Left forelimb (tissue), 1 donor: Measurements from ENCODE around the gene SIL1.

Experiments used
- DNase-seq: peaks from one replicate; pipeline ENCODE4 v3.0.0-alpha.2; 2018; ENCODE audit warnings: low spot score

Gene SIL1

GRCh38 chr5:139138809-139139208 is 59.4 kb downstream of the SIL1 start:
- no peak for DNase-seq

GRCh38 chr5:139138109-139138508 is 60.1 kb downstream of the SIL1 start:
- DNase-seq, result no peak

DNA sequence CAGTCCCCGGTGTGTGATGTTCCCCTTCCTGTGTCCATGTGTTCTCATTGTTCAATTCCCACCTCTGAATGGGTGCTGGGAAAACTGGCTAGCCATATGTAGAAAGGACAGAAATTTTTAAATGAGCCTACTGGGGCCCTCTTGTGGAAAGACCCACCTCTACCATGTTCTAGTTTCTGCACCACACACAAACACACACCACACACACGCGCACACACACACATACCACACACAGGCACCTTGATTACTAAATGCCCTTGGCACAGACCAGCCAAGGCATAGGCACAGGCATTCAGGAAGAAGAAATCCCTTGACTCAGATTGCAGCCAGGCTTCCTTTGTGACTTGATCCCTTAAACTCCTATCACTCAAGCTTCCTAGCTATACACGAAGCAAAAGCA is 60.5 kb downstream of the SIL1 start:
- DNase-seq, result no peak

GRCh38 chr5:139134906-139135305 is 63.3 kb downstream of the SIL1 start:
- no peak for DNase-seq

DNA sequence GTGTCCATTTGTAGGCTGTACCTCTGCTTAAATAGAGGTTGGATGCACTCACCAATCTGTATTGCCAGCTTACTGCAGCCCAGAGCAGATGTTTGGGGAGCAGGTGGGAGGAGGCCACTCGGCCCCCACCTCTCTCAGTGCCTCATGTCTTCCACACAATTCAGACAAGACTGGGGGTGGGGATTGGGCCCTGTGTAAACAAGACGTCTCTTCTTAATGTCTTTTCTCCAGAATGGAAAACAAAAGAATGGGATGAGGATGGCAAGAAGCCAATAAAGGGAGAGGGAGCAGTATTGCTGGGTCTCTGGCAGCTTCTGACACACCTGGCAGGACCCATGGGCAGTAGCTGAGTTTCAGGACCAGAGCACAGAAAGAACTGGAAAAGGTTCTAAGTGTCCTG is 64.9 kb downstream of the SIL1 start:
- DNase-seq, result no peak

DNA sequence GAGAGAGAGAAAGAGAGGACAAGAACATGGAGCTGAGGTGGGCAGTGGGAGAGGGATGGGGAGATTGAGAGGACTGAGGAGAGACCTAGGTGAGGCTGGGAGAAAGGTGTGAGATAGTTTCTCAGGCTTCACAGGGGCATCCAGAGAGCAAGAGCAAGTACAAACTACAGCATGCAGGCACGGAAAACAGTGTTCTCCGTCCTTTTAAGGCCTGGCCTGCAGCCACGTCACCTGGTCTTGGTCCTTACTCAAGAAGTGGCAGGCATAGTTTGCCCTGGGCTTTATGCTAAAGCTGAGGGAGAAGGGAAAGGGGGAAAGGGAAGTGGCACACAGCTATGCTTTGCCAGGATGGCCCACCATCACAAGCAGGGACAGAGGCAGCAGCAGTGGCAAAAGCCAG is 65.7 kb downstream of the SIL1 start:
- DNase-seq, result no peak

DNA sequence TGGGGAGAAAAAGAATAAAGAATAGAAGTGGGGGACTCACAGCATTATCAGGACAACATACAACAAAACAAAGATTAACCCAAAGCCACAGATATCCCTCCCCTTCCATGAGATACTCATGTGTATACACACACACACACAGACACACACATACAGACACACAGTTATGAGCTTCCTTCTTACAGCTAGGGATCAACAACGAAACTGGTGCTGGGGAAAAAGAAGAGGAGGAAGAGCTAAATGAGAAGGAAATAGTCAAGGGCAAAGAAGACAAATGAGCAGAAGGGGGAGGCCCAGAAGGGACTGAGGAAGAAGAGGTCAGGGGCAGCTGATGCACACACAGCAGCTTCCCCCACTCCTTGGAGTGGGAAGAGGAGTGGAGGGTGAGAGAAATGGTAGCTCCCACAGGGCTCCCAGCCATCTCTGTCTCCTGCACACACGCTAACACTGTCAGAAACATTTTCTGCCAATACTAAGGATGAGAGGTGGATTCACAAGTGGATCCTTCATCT is 66.2 kb downstream of the SIL1 start:
- DNase-seq, result no peak

- no peak for DNase-seq
These were observed 66.7 kb downstream of the SIL1 start for GRCh38 chr5:139131465-139131864.

DNA sequence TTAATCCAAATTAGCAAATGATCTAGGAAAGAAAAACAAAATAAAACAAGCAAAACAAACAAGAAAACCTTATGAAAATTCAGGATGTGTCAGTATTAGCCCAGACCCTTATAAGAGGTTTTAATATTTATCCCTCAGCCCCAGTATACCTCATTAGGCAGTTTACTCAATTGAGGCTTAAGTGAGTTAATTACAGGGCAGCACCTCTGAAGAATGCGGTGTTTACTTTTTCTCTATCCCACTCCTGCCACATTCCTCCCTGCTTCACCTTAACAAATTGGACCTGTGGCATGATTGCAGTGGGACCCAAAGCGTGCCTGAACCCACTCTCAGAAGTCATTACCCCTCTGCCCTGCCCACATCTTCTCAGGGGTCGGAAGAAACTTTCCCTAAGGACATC is 67.1 kb downstream of the SIL1 start:
- DNase-seq, result no peak

GRCh38 chr5:139130214-139130613 is 68.0 kb downstream of the SIL1 start:
- no peak for DNase-seq

DNA sequence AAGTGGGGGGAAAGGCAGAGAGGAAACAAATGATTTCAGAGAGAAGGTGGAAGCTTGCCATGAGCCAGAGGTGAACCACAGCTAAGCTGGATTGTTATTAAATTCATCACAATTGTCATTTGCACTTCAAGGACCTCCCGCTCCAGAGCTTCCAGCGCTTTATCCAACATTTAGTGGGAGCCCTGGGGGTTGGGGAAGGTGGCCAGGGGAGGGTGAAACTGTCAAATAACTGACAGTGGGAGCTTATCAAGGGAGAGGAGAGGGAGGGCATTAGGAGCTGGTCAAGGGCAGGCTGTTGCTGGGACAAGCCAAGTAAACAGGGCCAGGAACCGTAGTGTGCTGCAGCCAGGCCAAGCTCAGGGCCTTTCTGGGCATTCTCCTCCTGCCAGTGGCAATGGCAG is 71.5 kb downstream of the SIL1 start:
- DNase-seq, result peak; percentile 50

DNA sequence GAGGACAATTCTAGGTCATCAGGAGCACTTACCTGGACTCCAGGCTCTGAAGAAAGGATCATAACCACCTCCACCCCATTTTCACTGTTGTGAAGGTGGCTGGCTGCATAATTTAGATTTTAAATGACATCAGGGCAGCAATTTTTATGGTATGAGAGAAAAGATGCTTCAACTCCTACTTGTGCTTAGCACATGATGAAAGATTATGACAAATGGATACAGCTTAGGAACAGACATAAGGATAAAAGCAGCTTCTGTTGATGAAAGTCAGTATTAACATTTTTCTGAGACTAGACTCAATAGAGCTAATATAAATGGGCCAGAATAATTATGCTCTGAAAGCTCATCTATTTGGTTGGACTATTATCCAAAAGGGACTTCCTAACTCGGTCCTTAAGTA is 72.2 kb downstream of the SIL1 start:
- DNase-seq, result no peak

- DNase-seq, result peak; percentile 34
These were observed 73.2 kb downstream of the SIL1 start for GRCh38 chr5:139124774-139125520.

DNA sequence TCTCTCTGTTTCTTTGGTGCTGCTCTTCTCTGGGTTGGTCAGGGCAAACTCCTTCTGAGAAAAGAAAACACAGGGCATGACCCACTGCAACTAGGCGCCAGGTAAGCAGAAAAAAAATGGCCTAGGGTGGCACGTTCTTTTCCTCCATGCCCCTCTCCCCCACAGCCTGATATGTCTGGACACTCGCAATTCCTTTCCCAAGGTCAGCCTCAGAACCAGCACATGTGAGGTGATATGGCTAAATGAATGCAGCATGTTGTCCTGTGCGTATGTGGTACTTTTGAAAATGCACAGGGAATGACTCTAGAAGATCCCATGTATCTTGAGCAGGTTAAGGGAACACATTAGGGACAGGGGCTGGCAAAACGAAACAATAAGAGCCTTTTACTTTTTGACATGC is 77.0 kb downstream of the SIL1 start:
- DNase-seq, result peak; percentile 15

DNA sequence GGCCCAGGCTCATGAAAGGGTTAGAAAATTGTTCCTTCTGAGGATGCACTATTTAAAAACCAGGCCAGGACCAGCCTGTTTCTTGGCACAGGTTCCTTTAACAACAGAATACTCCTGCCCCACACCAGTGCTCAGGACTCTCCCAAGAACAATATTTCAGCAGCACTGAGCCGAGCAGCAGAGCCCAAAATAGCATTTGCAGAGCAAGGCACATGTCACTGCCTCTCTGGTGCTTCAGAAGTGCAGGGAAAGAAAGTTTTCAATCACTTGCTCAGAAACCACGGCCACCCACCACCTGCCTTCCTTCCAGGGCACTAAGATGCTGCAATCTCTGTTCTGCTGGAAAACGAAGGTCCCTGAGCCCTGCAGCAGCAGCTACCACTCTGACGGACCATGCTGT is 77.6 kb downstream of the SIL1 start:
- peak; percentile 26 for DNase-seq

- no peak for DNase-seq
These were observed 79.4 kb downstream of the SIL1 start for GRCh38 chr5:139118804-139119203.

DNA sequence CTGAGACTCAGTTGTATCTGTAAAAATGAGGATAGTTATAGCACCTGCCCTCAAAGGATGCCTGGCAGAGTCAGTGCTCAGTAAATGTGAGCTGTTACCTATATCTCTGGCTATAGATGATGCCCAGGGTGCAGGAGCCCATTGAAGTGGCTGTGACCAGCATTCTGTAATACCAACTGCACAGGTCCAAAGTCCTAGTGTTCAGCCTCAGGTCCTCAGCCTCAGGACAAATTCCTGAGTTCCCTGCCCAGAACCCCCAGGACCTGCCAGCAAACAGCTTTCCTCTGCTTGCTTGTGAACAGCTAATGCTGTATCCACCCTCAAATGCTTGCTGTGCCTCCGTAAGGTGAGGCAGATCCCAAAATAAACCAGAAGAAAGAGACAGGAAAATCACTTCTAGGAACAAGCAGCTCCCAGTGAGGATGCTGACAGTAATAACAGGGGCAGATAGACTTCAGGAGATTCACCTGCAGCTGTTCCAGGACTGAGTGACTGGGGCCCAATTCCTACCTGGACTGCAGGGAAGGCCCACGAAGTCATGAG is 80.8 kb downstream of the SIL1 start:
- peak; percentile 26 for DNase-seq

GRCh38 chr5:139116100-139116655 is 82.0 kb downstream of the SIL1 start:
- DNase-seq, result peak; percentile 33

DNA sequence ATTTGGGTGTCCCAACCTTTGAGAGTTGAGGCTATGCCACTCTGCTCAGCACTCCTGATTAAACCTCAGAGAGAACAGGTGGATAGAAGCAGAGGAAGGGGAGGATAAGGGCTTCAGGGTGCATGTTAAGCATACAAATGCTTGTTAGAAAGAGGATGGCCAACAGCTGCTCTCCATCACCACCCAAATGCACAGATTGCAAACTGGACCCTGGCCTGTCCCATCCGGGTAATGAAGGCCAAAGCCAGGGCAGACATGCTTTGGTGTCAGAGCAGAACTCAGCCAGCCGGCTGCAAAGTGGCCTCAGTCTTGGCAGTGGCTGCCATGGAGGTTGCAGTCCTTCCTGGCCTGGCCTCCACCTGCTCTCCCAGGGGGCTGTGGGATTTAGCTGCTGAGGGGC is 84.3 kb downstream of the SIL1 start:
- peak; percentile 28 for DNase-seq

DNA sequence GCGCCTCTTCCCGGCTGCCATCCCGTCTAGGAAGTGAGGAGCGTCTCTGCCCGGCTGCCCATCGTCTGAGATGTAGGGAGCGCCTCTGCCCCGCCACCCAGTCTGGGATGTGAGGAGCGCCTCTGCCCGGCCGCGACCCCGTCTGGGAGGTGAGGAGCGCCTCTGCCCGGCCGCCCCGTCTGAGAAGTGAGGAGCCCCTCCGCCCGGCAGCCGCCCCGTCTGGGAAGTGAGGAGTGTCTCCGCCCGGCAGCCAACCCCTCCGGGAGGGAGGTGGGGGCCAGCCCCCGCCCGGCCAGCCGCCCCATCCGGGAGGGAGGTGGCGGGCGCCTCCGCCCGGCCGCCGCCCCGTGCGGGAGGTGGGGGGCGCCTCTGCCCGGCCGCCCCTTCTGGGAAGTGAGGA is 85.8 kb downstream of the SIL1 start:
- DNase-seq, result peak; percentile 31

DNA sequence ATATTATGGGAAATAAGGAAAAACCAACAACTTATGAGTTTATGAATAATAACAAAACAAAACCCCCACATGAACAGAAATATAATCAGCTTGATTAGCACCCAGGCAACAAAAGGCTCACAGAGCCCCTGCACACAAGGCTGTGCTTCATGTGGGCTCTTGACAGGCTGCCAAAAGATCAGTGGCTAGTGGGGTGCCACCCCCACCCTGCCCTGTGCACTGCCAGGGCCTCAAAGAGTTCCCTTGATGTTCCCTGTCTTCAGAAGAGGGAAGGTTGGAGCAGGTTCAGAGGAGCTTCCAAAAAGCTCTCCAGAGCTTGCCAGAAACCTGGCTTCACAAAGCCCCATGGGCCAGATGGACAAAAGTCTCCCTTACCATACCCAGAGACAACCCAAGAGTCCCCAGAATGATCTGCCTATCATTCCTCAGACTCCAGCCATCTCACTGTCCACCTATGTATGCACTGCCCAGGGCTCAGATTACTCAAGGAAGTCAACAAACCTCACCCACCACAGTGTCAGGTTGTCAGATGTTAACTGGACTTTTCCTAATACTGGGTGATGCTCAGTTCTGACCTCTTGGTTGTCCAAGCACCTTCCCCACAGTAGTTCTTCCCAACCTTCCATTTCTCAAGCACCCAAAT is 87.5 kb downstream of the SIL1 start:
- DNase-seq, result peak; percentile 25

DNA sequence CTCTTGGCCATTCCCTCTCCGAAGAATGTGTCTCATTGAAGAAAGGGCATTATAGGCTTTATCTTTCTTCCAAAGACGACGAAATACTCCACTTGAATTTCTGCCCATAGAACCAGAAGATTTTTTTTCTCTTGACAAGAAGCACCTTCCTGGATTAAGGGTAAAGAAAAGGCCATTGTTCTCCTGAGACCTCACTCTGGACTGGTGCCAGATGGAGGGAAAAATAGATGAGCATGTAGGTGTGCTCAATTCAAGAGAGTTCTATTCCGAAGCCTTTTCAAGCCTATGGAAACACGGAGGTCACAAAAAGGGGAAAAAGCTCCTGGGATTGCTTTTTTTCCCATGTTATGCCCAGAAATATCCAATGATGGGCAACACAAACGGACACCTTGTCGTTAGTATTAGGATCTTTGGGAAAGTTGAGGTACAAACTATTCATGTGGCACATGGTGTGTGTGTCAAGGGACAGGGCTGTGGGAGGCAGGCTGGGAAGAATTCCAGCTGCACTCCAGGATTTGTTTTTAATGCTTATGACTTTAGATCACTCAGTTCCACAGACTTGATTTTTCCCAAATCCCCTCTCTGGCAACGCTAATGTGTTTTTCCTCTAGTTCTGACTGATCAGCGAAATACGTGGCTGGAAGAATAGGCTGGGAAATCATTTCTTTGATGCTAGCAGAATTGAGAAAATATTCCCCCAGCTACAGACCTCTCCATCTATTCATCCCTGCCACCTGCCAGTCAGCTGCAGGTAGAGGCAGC is 89.9 kb downstream of the SIL1 start:
- no peak for DNase-seq
